ENCODE data around the gene PPBP. TPM values are rescaled to one million over a fixed set of nuclear protein-coding genes. Genes with fewer than 3 reads are reported as not detected.

PPBP gene

DNA sequence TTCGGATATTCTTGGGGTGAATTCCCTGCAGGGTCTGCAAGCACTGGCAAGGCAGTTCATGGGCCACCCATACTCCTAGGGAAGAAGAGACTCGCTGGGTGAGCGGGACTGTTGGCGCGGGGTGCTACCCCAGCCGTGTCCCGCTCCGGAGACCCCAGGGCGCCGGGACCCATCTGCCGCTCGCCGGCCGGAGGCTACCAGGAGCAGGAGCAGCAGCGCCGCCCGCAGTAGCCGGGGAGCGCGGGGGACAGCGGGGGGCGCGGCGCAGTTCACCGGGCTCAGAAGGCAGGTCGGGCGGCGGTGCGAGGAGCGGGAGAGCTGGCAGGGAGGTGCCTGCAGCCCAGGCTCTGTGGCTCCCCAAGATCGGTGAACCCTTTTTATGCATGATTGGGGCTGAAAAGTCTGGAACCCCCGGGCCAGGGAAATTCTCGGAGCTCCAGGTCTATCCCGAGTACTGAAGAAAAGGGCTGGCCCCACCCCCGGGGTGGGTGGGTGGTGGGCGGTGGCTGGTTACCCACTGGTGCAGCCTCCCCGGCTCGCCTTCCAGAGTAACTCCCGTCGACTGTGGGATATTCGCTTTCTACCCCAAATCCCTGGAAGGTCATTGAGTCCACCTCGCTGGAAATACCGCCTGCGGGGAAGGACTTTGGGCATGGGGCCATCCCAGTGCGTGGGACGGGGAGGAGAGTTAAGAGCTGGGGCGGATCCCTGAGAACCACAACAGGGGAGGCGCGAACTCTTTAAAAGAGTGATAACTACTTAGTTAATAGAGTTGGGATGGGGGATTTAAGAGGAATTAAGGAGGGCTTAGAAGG, 43.7 kb downstream of the PPBP start:
- Histone ChIP-seq H3K18ac (ENCODE audit: low read depth in 1 of 2, low read length in 2 of 2) (peak overlapping the region; percentile 37 to 57), H3K4me2 (ENCODE audit: low read length, poor library complexity, severe bottlenecking) (peak overlapping the region; percentile 99), H3K4ac (ENCODE audit: low read depth in 1 of 2, low read length in 2 of 2) (peak overlapping the region in 1 of 2 experiments; percentile 37), H3K27ac (ENCODE audit: low read length, poor library complexity, severe bottlenecking) (no peak overlapping the region), H4K8ac (ENCODE audit: low read length) (no peak overlapping the region), H3K23ac (ENCODE audit: low read length in 2 of 2) (no peak overlapping the region), H2BK12ac (ENCODE audit: low read length in 2 of 2) (peak overlapping the region in 1 of 2 experiments; percentile 63), H3K14ac (ENCODE audit: low read length in 2 of 2) (no peak overlapping the region), H3K27me3 (ENCODE audit: control insufficient read depth in 1 of 2, insufficient read depth in 1 of 2, low read length in 2 of 2) (peaks cover 0 to 24% of the 10 kb centered on the region in 2 experiments), H3K36me3 (ENCODE audit: control insufficient read depth in 1 of 2, insufficient read depth in 2 of 2, low read depth in 1 of 2, low read length in 2 of 2) (no peaks in the 10 kb centered on the region), H2AK5ac (ENCODE audit: low read length, severe bottlenecking) (no peak overlapping the region), H4K91ac (ENCODE audit: low read length) (peak overlapping the region; percentile 22), H2BK5ac (ENCODE audit: low read depth, low read length, poor library complexity, severe bottlenecking) (no peak overlapping the region), H3K4me3 (ENCODE audit: insufficient read depth in 1 of 2, low read depth in 1 of 2, low read length in 2 of 2) (peak overlapping the region; percentile 63 to 73), H3K9ac (ENCODE audit: low read length) (no peak overlapping the region), H2BK120ac (ENCODE audit: low read depth, low read length) (peak overlapping the region; percentile 35), H2BK15ac (ENCODE audit: low read depth, poor library complexity, severe bottlenecking) (peak overlapping the region; percentile 74), H2AFZ (ENCODE audit: low read depth, low read length) (peak overlapping the region; percentile 74), H3K79me1 (replicated peaks; ENCODE audit: low read length, poor library complexity, severe bottlenecking) (no peaks in the 10 kb centered on the region), H3K4me1 (ENCODE audit: control insufficient read depth, insufficient read depth, low read depth, low read length) (peaks cover 6% of the 10 kb centered on the region), H3K9me3 (ENCODE audit: control insufficient read depth, low read length) (no peaks in the 10 kb centered on the region)
- 8% methylated on average over 49 of the region's 49 CpGs for WGBS
- DNase-seq = peak; percentile 19

GRCh38 chr4:73943555-73943954, 44.4 kb downstream of the PPBP start:
- no peak overlapping the region for H3K14ac ChIP-seq (ENCODE audit: low read length in 2 of 2)
- H3K9ac ChIP-seq (ENCODE audit: low read length) = no peak overlapping the region
- H3K36me3 ChIP-seq (ENCODE audit: control insufficient read depth in 1 of 2, insufficient read depth in 2 of 2, low read depth in 1 of 2, low read length in 2 of 2) = no peaks in the 10 kb centered on the region
- H2BK120ac ChIP-seq (ENCODE audit: low read depth, low read length) = no peak overlapping the region
- DNase-seq = no peak
- no peak overlapping the region for H2BK5ac ChIP-seq (ENCODE audit: low read depth, low read length, poor library complexity, severe bottlenecking)
- no peaks in the 10 kb centered on the region for H3K79me1 ChIP-seq (replicated peaks; ENCODE audit: low read length, poor library complexity, severe bottlenecking)
- peak overlapping the region in 1 of 2 experiments; percentile 73 for H3K4me3 ChIP-seq (ENCODE audit: insufficient read depth in 1 of 2, low read depth in 1 of 2, low read length in 2 of 2)
- no peak overlapping the region for H3K18ac ChIP-seq (ENCODE audit: low read depth in 1 of 2, low read length in 2 of 2)
- H3K27ac ChIP-seq (ENCODE audit: low read length, poor library complexity, severe bottlenecking) = no peak overlapping the region
- H3K4me2 ChIP-seq (ENCODE audit: low read length, poor library complexity, severe bottlenecking) = no peak overlapping the region
- H3K4ac ChIP-seq (ENCODE audit: low read depth in 1 of 2, low read length in 2 of 2) = no peak overlapping the region
- no peak overlapping the region for H3K23ac ChIP-seq (ENCODE audit: low read length in 2 of 2)
- H3K27me3 ChIP-seq (ENCODE audit: control insufficient read depth in 1 of 2, insufficient read depth in 1 of 2, low read length in 2 of 2) = peaks cover 0 to 24% of the 10 kb centered on the region in 2 experiments
- H3K4me1 ChIP-seq (ENCODE audit: control insufficient read depth, insufficient read depth, low read depth, low read length) = peaks cover 6% of the 10 kb centered on the region
- H2BK12ac ChIP-seq (ENCODE audit: low read length in 2 of 2) = no peak overlapping the region
- no peak overlapping the region for H2AFZ ChIP-seq (ENCODE audit: low read depth, low read length)
- no peak overlapping the region for H2AK5ac ChIP-seq (ENCODE audit: low read length, severe bottlenecking)
- no peaks in the 10 kb centered on the region for H3K9me3 ChIP-seq (ENCODE audit: control insufficient read depth, low read length)
- H2BK15ac ChIP-seq (ENCODE audit: low read depth, poor library complexity, severe bottlenecking) = no peak overlapping the region
- H4K8ac ChIP-seq (ENCODE audit: low read length) = no peak overlapping the region
- no peak overlapping the region for H4K91ac ChIP-seq (ENCODE audit: low read length)

DNA sequence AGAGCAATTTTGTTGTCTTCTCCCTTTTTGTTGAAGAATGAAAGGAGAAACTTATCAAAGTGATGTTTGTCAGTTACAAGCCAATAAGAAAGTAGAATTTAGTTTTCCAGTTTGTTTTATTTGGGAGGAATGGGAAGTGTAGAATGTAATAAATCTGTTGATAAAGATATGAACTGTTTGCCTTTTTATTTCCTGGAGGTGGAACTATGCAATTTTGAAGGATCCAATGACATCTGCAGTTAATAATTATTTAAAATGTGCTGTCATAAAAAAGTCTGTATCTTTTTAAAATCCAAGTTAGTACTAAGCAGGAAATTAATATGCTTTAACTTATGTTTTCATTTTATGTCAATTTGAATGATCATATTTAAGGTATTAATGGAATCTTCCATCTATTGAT, 51.0 kb downstream of the PPBP start:
- Histone ChIP-seq H3K18ac (ENCODE audit: low read depth in 1 of 2, low read length in 2 of 2) (no peak overlapping the region), H2BK12ac (ENCODE audit: low read length in 2 of 2) (no peak overlapping the region), H3K36me3 (ENCODE audit: control insufficient read depth in 1 of 2, insufficient read depth in 2 of 2, low read depth in 1 of 2, low read length in 2 of 2) (no peaks in the 10 kb centered on the region), H3K27me3 (ENCODE audit: control insufficient read depth in 1 of 2, insufficient read depth in 1 of 2, low read length in 2 of 2) (no peaks in the 10 kb centered on the region), H3K4me2 (ENCODE audit: low read length, poor library complexity, severe bottlenecking) (no peak overlapping the region), H3K9ac (ENCODE audit: low read length) (no peak overlapping the region), H3K4me1 (ENCODE audit: control insufficient read depth, insufficient read depth, low read depth, low read length) (no peaks in the 10 kb centered on the region), H2BK5ac (ENCODE audit: low read depth, low read length, poor library complexity, severe bottlenecking) (no peak overlapping the region), H3K9me3 (ENCODE audit: control insufficient read depth, low read length) (no peaks in the 10 kb centered on the region), H2AFZ (ENCODE audit: low read depth, low read length) (no peak overlapping the region), H3K14ac (ENCODE audit: low read length in 2 of 2) (no peak overlapping the region), H4K91ac (ENCODE audit: low read length) (no peak overlapping the region), H4K8ac (ENCODE audit: low read length) (no peak overlapping the region), H2BK15ac (ENCODE audit: low read depth, poor library complexity, severe bottlenecking) (no peak overlapping the region), H3K27ac (ENCODE audit: low read length, poor library complexity, severe bottlenecking) (no peak overlapping the region), H3K4me3 (ENCODE audit: insufficient read depth in 1 of 2, low read depth in 1 of 2, low read length in 2 of 2) (no peak overlapping the region), H2AK5ac (ENCODE audit: low read length, severe bottlenecking) (no peak overlapping the region), H3K4ac (ENCODE audit: low read depth in 1 of 2, low read length in 2 of 2) (no peak overlapping the region), H2BK120ac (ENCODE audit: low read depth, low read length) (no peak overlapping the region), H3K79me1 (replicated peaks; ENCODE audit: low read length, poor library complexity, severe bottlenecking) (no peaks in the 10 kb centered on the region), H3K23ac (ENCODE audit: low read length in 2 of 2) (no peak overlapping the region)
- no peak for DNase-seq

Small RNA genes lying within 50 kb of the gene (small RNA-seq; reads per million reads assigned to genes)
- not detected for gene RN7SL218P (ENCODE audit: low read depth)
